Neural progenitor cell (in vitro differentiated cells): ENCODE data around the gene POU6F2. TPM values are rescaled to one million over a fixed set of nuclear protein-coding genes. Genes with fewer than 3 reads are reported as not detected.
"Not testable (repeated sequence)": the region's sequence is repeated elsewhere in the genome, so short reads cannot be mapped to it uniquely, and the experiment has no call there.

Experiments
- DNase-seq: peaks from one replicate; pipeline ENCODE4 v3.0.0-alpha.2; 2016; ENCODE audit warnings: low spot score
- H2AFZ ChIP-seq: fragments of 200-600 bp; sonication (generic); replicated peaks from 2 replicates; pipeline ENCODE4 v1.6.1; 2016; ENCODE audit warnings: antibody characterized with exemption
- H3F3A ChIP-seq: fragments of 200-600 bp; sonication (generic); 2 replicates; pipeline ENCODE4 v1.6.1; 2016; ENCODE audit warnings: antibody characterized with exemption, low read depth
- H3K27ac ChIP-seq: fragments of 200-600 bp; sonication (generic); 2 replicates; pipeline ENCODE4 v1.5.1; 2016; ENCODE audit warnings: mild to moderate bottlenecking
- H3K27me3 ChIP-seq: fragments of 200-600 bp; sonication (generic); 2 replicates; pipeline ENCODE4 v1.6.1; 2016; ENCODE audit warnings: mild to moderate bottlenecking, moderate library complexity
- H3K36me3 ChIP-seq: fragments of 200-600 bp; sonication (generic); 2 replicates; pipeline ENCODE4 v1.5.1; 2016
- H3K4me1 ChIP-seq: fragments of 200-600 bp; sonication (generic); 2 replicates; pipeline ENCODE4 v1.6.1; 2016; ENCODE audit warnings: mixed run types
- H3K4me2 ChIP-seq: fragments of 200-600 bp; sonication (generic); 2 replicates; pipeline ENCODE4 v1.6.1; 2016
- H3K4me3 ChIP-seq: fragments of 200-600 bp; sonication (generic); 2 replicates; pipeline ENCODE4 v1.5.1; 2016
- H3K79me2 ChIP-seq: fragments of 200-600 bp; sonication (generic); 2 replicates; pipeline ENCODE4 v1.6.1; 2016; ENCODE audit warnings: low read depth
- H3K9ac ChIP-seq: fragments of 200-600 bp; sonication (generic); 2 replicates; pipeline ENCODE4 v1.6.1; 2016
- H3K9me3 ChIP-seq: fragments of 200-600 bp; sonication (generic); 2 replicates; pipeline ENCODE4 v1.5.1; 2016; ENCODE audit warnings: low read depth
- H4K20me1 ChIP-seq: fragments of 200-600 bp; sonication (generic); 2 replicates; pipeline ENCODE4 v1.6.1; 2016; ENCODE audit warnings: low read depth
- H3K27ac Mint-ChIP-seq: 3 replicates; pipeline ENCODE4 v1.8.0; 2021; ENCODE audit warnings: mixed read lengths
- H3K27me3 Mint-ChIP-seq: 2 replicates; pipeline ENCODE4 v1.8.0; 2022; ENCODE audit warnings: low read depth, mild to moderate bottlenecking, inconsistent platforms, moderate library complexity, mixed read lengths; ENCODE audit not compliant: insufficient read depth
- H3K36me3 Mint-ChIP-seq: 3 replicates; pipeline ENCODE4 v1.8.0; 2021; ENCODE audit warnings: mixed read lengths
- H3K4me1 Mint-ChIP-seq: 3 replicates; pipeline ENCODE4 v1.8.0; 2021; ENCODE audit warnings: mixed read lengths
- H3K4me3 Mint-ChIP-seq: 3 replicates; pipeline ENCODE4 v1.8.0; 2021; ENCODE audit warnings: mild to moderate bottlenecking, moderate library complexity, mixed read lengths
- H3K9me3 Mint-ChIP-seq: 3 replicates; pipeline ENCODE4 v1.8.0; 2020; ENCODE audit warnings: mixed read lengths
- EZH2 ChIP-seq: fragments of 200-600 bp; sonication (generic); IDR thresholded peaks from 2 replicates; pipeline ENCODE4 v1.6.1; 2017; ENCODE audit warnings: antibody characterized with exemption, mild to moderate bottlenecking, moderate library complexity
- EZH2phosphoT487 ChIP-seq: fragments of 200-600 bp; sonication (generic); IDR thresholded peaks from 2 replicates; pipeline ENCODE4 v1.6.1; 2017; ENCODE audit warnings: antibody characterized with exemption
- total RNA-seq: library from RNA; depleted of rRNA; stranded (reverse); fragments of >200 nt; gene quantifications from 2 replicates; pipeline ENCODE4 v1.2.3, GENCODE V29; 2015; ENCODE audit warnings: low replicate concordance
- TF ChIP-seq, protein P1 (sequence below): fragments of 200-600 bp; sonication (generic); IDR thresholded peaks from 2 replicates; pipeline ENCODE4 v1.5.1; 2017; ENCODE audit warnings: antibody characterized with exemption, mild to moderate bottlenecking

POU6F2 gene
- total RNA-seq, 1 donor from 2014 or later = 3.4 TPM

DNA sequence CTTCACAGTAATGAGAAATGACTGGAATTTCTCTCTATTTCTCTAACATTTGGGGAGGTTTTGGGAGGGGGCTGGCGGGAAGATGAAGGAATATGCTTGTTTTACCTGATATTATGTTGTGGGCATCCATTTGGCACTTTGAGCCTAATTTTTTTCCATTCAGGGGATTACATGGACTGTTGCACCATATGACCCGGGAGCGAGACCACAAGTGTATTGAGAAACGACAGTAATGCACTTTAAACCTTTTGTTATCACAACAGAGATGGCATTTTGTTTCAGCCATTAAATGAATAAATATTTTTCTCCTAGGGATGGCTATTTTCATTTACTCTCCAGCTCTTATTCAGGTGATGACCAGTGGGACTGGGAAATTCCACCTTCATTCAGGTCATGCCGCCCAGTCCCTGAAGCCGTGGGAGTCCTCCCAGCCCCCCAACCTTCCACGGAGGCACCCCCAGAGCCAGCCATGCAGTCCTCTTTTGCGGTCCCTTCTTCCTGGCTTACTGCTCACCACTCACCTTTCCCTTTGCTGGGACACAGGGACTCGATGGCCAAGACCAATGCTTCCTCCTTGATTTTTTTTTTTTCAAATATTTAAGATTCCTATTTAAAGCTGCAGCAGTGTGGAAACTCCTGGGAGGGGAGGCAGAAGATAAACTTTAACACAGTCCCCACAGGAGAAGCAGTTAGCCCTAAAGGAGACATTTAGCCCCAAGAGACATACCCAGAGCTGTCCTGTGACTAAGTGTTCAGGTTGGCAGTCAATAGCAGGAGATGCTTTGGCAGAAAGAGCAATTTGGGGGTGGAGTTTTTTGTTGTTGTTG lies 397.6 kb downstream of the POU6F2 start:
- Mint-ChIP-seq H3K4me1 (peaks cover 11% of the 10 kb centered on the region), H3K4me3 (no peak overlapping the region), H3K9me3 (peaks cover 4% of the 10 kb centered on the region), H3K36me3 (no peaks in the 10 kb centered on the region), H3K27ac (no peak overlapping the region), H3K27me3 (peaks cover under 1% of the 10 kb centered on the region)
- Histone ChIP-seq H3K27me3 (no peaks in the 10 kb centered on the region), H3K4me2 (no peak overlapping the region), H3K27ac (no peak overlapping the region), H3K4me3 (no peak overlapping the region), H4K20me1 (no peaks in the 10 kb centered on the region), H3K79me2 (no peaks in the 10 kb centered on the region), H3K9ac (no peak overlapping the region), H3K9me3 (no peaks in the 10 kb centered on the region), H3F3A (no peaks in the 10 kb centered on the region), H3K36me3 (no peaks in the 10 kb centered on the region), H2AFZ (no peak overlapping the region), H3K4me1 (peaks cover 14% of the 10 kb centered on the region)
- TF ChIP-seq EZH2phosphoT487 (no peak), EZH2 (no peak)
- TF ChIP-seq, protein P1, sequence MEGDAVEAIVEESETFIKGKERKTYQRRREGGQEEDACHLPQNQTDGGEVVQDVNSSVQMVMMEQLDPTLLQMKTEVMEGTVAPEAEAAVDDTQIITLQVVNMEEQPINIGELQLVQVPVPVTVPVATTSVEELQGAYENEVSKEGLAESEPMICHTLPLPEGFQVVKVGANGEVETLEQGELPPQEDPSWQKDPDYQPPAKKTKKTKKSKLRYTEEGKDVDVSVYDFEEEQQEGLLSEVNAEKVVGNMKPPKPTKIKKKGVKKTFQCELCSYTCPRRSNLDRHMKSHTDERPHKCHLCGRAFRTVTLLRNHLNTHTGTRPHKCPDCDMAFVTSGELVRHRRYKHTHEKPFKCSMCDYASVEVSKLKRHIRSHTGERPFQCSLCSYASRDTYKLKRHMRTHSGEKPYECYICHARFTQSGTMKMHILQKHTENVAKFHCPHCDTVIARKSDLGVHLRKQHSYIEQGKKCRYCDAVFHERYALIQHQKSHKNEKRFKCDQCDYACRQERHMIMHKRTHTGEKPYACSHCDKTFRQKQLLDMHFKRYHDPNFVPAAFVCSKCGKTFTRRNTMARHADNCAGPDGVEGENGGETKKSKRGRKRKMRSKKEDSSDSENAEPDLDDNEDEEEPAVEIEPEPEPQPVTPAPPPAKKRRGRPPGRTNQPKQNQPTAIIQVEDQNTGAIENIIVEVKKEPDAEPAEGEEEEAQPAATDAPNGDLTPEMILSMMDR = no peak
- DNase-seq = no peak

DNA sequence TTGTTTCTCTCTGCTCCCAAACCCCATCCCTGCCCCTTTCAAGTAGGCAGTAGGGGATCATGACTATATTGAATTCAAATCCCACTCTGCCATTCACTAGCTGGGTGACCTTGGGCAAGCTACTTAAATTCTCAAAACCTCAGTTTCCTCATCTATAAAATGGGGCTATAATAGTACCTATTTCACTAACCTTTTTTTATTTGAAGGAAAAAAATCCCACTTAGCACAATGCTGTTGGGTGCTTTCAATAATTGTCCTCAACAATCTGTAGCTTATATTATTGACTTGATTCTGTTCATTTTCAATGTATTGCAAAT lies 398.1 kb downstream of the POU6F2 start:
- Histone ChIP-seq H3K4me2 (no peak overlapping the region), H3K4me3 (no peak overlapping the region), H3K79me2 (no peaks in the 10 kb centered on the region), H3K27ac (no peak overlapping the region), H3K36me3 (no peaks in the 10 kb centered on the region), H4K20me1 (no peaks in the 10 kb centered on the region), H3F3A (no peaks in the 10 kb centered on the region), H2AFZ (no peak overlapping the region), H3K4me1 (peaks cover 14% of the 10 kb centered on the region), H3K27me3 (no peaks in the 10 kb centered on the region), H3K9ac (no peak overlapping the region), H3K9me3 (no peaks in the 10 kb centered on the region)
- TF ChIP-seq, protein P1 = no peak
- TF ChIP-seq EZH2phosphoT487 (no peak), EZH2 (no peak)
- peaks cover 11% of the 10 kb centered on the region for H3K4me1 Mint-ChIP-seq
- H3K9me3 Mint-ChIP-seq = peaks cover under 1% of the 10 kb centered on the region
- no peak overlapping the region for H3K4me3 Mint-ChIP-seq
- no peaks in the 10 kb centered on the region for H3K36me3 Mint-ChIP-seq
- no peaks in the 10 kb centered on the region for H3K27me3 Mint-ChIP-seq
- no peak overlapping the region for H3K27ac Mint-ChIP-seq
- DNase-seq = no peak

DNA sequence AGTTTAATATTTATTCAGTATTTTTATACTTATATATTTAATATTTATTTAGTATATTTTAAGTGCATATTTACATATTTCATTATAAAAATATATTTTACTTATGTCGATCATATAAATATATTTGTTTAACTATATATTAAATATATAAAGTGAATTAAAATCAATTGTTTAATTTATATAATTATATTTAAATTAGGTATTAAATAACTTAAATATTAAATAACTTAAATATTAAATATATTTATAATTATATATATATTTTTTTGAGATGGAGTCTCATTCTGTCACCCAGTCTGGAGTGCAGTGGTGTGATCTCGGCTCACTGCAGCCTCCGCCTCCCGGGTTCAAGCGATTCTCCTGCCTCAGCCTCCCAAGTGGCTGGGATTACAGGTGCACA lies 399.2 kb downstream of the POU6F2 start:
- not testable (repeated sequence) for H3K9me3 Mint-ChIP-seq, H3K36me3 ChIP-seq, H3K4me3 ChIP-seq, H2AFZ ChIP-seq, H3K27ac Mint-ChIP-seq, H3K27me3 ChIP-seq, H3K4me2 ChIP-seq, H3K36me3 Mint-ChIP-seq, H3K27ac ChIP-seq, H3K79me2 ChIP-seq, H4K20me1 ChIP-seq, H3K27me3 Mint-ChIP-seq, DNase-seq, H3K9ac ChIP-seq, H3K9me3 ChIP-seq, H3K4me3 Mint-ChIP-seq, H3F3A ChIP-seq
- H3K4me1 ChIP-seq = peaks cover 14% of the 10 kb centered on the region
- peaks cover 11% of the 10 kb centered on the region for H3K4me1 Mint-ChIP-seq

GRCh38 chr7:39379416-39379815 lies 401.7 kb downstream of the POU6F2 start:
- Mint-ChIP-seq H3K27ac (no peak overlapping the region), H3K9me3 (no peaks in the 10 kb centered on the region), H3K36me3 (no peaks in the 10 kb centered on the region), H3K27me3 (no peaks in the 10 kb centered on the region), H3K4me3 (no peak overlapping the region), H3K4me1 (peaks cover 6% of the 10 kb centered on the region)
- Histone ChIP-seq H3F3A (no peaks in the 10 kb centered on the region), H3K4me1 (peaks cover 9% of the 10 kb centered on the region), H3K4me2 (no peak overlapping the region), H3K36me3 (no peaks in the 10 kb centered on the region), H3K27ac (no peak overlapping the region), H3K79me2 (no peaks in the 10 kb centered on the region), H3K27me3 (no peaks in the 10 kb centered on the region), H2AFZ (no peak overlapping the region), H3K9me3 (no peaks in the 10 kb centered on the region), H3K9ac (no peak overlapping the region), H3K4me3 (no peak overlapping the region), H4K20me1 (no peaks in the 10 kb centered on the region)
- TF ChIP-seq EZH2 (no peak), EZH2phosphoT487 (no peak)
- TF ChIP-seq, protein P1 = no peak
- DNase-seq = no peak
